GM21717 (cell line): ENCODE results near the gene MYF5.

Experiments
- ATAC-seq: cut with Tn5 transposase; IDR thresholded peaks from one replicate; pipeline ENCODE4 v1.9.1; 2021; ENCODE audit warnings: mild to moderate bottlenecking, moderate library complexity; ENCODE audit not compliant: unreplicated experiment

Gene MYF5

GRCh38 chr12:80707126-80707829 is 9.4 kb upstream of the MYF5 start, which contains the start of gene MYF6:
Gene MYF6, plus strand, starts transcription at chr12:80707634. Its CDS starts 86 bp downstream, at chr12:80707720.
- no peak for ATAC-seq

- no peak for ATAC-seq
These were observed 8.9 kb upstream of the MYF5 start for GRCh38 chr12:80707830-80708258.

- ATAC-seq: no peak
These were observed 8.3 kb upstream of the MYF5 start for GRCh38 chr12:80708259-80708974.

- ATAC-seq: no peak
These were observed 7.8 kb upstream of the MYF5 start for GRCh38 chr12:80708975-80709328.

- ATAC-seq: peak; percentile 61
These were observed 6.6 kb upstream of the MYF5 start for GRCh38 chr12:80709811-80710726.

- ATAC-seq: no peak
These were observed 5.8 kb upstream of the MYF5 start for GRCh38 chr12:80710727-80711449.

- ATAC-seq: no peak
These were observed 4.8 kb upstream of the MYF5 start for GRCh38 chr12:80711866-80712265.

GRCh38 chr12:80712866-80713265 is 3.8 kb upstream of the MYF5 start:
- ATAC-seq: no peak

- no peak for ATAC-seq
These were observed 3.3 kb upstream of the MYF5 start for GRCh38 chr12:80713419-80713818.

- no peak for ATAC-seq
These were observed 2.7 kb upstream of the MYF5 start for GRCh38 chr12:80714055-80714454.

GRCh38 chr12:80714846-80715245 is 1.9 kb upstream of the MYF5 start:
- ATAC-seq: no peak

- ATAC-seq: no peak
These were observed 931 bp upstream of the MYF5 start for GRCh38 chr12:80715713-80716249.

GRCh38 chr12:80717856-80718255 is 1.1 kb downstream of the MYF5 start:
- ATAC-seq: no peak

- ATAC-seq: no peak
These were observed 3.8 kb downstream of the MYF5 start for GRCh38 chr12:80720516-80720915.

- no peak for ATAC-seq
These were observed 4.6 kb downstream of the MYF5 start for GRCh38 chr12:80721326-80721725.

GRCh38 chr12:80745851-80746505 is 29.3 kb downstream of the MYF5 start:
- no peak for ATAC-seq

- no peak for ATAC-seq
These were observed 31.1 kb downstream of the MYF5 start for GRCh38 chr12:80747800-80748199.

GRCh38 chr12:80749456-80749855 is 32.7 kb downstream of the MYF5 start:
- no peak for ATAC-seq

- ATAC-seq: no peak
These were observed 35.8 kb downstream of the MYF5 start for GRCh38 chr12:80752464-80752863.

- ATAC-seq: no peak
These were observed 37.6 kb downstream of the MYF5 start for GRCh38 chr12:80754274-80754673.
